B cell (primary cell): Measurements from ENCODE around the gene FKBP1A. TPM values are rescaled to one million over a fixed set of nuclear protein-coding genes. Genes with fewer than 3 reads are reported as not detected.

ENCODE experiments used
- ATAC-seq: fragments of 200-7000 bp; cut with Tn5 transposase; one replicate; pipeline ENCODE4 v1.10.0; 2021; ENCODE audit warnings: low read depth, mild to moderate bottlenecking, moderate number of reproducible peaks, moderate library complexity
- CTCF ChIA-PET: fragments of 350-600 bp; sonication (Branson Sonifier 250); formaldehyde crosslinking; loops from one replicate; lab custom pipeline; 2021; ENCODE audit warnings: antibody characterized with exemption, inconsistent platforms; lab: Charles Lee
- POLR2A ChIA-PET: fragments of 350-600 bp; sonication (Branson Sonifier 250); formaldehyde crosslinking; loops from one replicate; lab custom pipeline; 2021; ENCODE audit warnings: antibody characterized with exemption; lab: Charles Lee
- DNase-seq: peaks from one replicate; pipeline ENCODE4 v3.0.0; 2013
- H2AFZ ChIP-seq: 2 replicates; pipeline ENCODE4 v1.6.1; 2012; ENCODE audit warnings: mild to moderate bottlenecking, low read depth, low read length; ENCODE audit not compliant: insufficient read depth, poor library complexity, severe bottlenecking
- H3K27ac ChIP-seq, 2 donors: 1 replicate in 1 of 2; 2 replicates in 1 of 2; pipeline ENCODE4 v1.5.1; 2012 to 2013; ENCODE audit warnings: low read length in 2 of 2, mild to moderate bottlenecking in 2 of 2, moderate library complexity in 1 of 2
- H3K27me3 ChIP-seq, 4 experiments: fragments of 200-600 bp in 1 of 4; sonication (generic) in 1 of 4; replicated peaks in 1 of 4; 1 replicate in 2 of 4; 2 replicates in 2 of 4; pipeline versions ENCODE4 v1.6.1 to v1.7.0; 2013 to 2016; ENCODE audit warnings: low read length in 3 of 4, mild to moderate bottlenecking in 2 of 4, mixed read lengths in 1 of 4, moderate library complexity in 1 of 4; ENCODE audit not compliant: insufficient read depth in 4 of 4, control insufficient read depth in 3 of 4; ENCODE audit errors: control extremely low read depth in 1 of 4
- H3K36me3 ChIP-seq, 2 experiments: replicated peaks in 1 of 2; 1 replicate in 1 of 2; 2 replicates in 1 of 2; pipeline versions ENCODE4 v1.6.1 to v1.7.1; 2013; ENCODE audit warnings: low read length in 1 of 2; ENCODE audit not compliant: insufficient read depth in 2 of 2, control insufficient read depth in 1 of 2; ENCODE audit errors: control extremely low read depth in 1 of 2, extremely low read depth in 1 of 2
- H3K4me1 ChIP-seq, 2 donors: fragments of 200-600 bp in 1 of 2; sonication (generic) in 1 of 2; 1 replicate in 1 of 2; 2 replicates in 1 of 2; pipeline versions ENCODE4 v1.5.1 to v1.6.1; 2013 to 2017; ENCODE audit warnings: low read length in 2 of 2; ENCODE audit not compliant: control insufficient read depth in 2 of 2, insufficient read depth in 2 of 2
- H3K4me2 ChIP-seq: replicated peaks from 2 replicates; pipeline ENCODE3; 2012; ENCODE audit warnings: mild to moderate bottlenecking, low read depth, low read length; ENCODE audit not compliant: poor library complexity, severe bottlenecking
- H3K4me3 ChIP-seq, 5 experiments: fragments of 200-600 bp in 1 of 5; sonication (generic) in 1 of 5; 1 replicate in 3 of 5; 2 replicates in 2 of 5; pipeline versions ENCODE4 v1.5.1 to v1.7.0; 2011 to 2016; ENCODE audit warnings: low read length in 4 of 5, mild to moderate bottlenecking in 4 of 5, low read depth in 2 of 5, control low read depth in 1 of 5, moderate library complexity in 1 of 5; ENCODE audit not compliant: insufficient read depth in 1 of 5; ENCODE audit errors: control extremely low read depth in 1 of 5, extremely low read depth in 1 of 5
- H3K79me2 ChIP-seq: fragments of 200-600 bp; sonication (generic); one replicate; pipeline ENCODE4 v1.6.0; 2016; ENCODE audit warnings: low read length; ENCODE audit not compliant: control insufficient read depth, insufficient read depth
- H3K9ac ChIP-seq: fragments of 200-600 bp; sonication (generic); 2 replicates; pipeline ENCODE4 v1.6.1; 2017; ENCODE audit warnings: mild to moderate bottlenecking, low read length, moderate library complexity
- H3K9me3 ChIP-seq, 3 donors: one replicate each; pipeline versions ENCODE4 v1.6.1 to v1.7.1; 2013; ENCODE audit warnings: low read length in 2 of 3; ENCODE audit not compliant: control insufficient read depth in 2 of 3, insufficient read depth in 1 of 3; ENCODE audit errors: control extremely low read depth in 1 of 3
- H4K20me1 ChIP-seq: 2 replicates; pipeline ENCODE4 v1.6.0; 2012; ENCODE audit warnings: mild to moderate bottlenecking, low read length; ENCODE audit not compliant: insufficient read depth, control insufficient read depth, poor library complexity, severe bottlenecking
- H3K27ac Mint-ChIP-seq: one replicate; pipeline ENCODE4 v1.8.0; 2021; ENCODE audit warnings: mixed read lengths
- H3K27me3 Mint-ChIP-seq: one replicate; pipeline ENCODE4 v1.8.0; 2021; ENCODE audit warnings: mixed read lengths
- H3K4me1 Mint-ChIP-seq: one replicate; pipeline ENCODE4 v1.8.0; 2021; ENCODE audit warnings: mixed read lengths
- H3K4me3 Mint-ChIP-seq: one replicate; pipeline ENCODE4 v1.8.0; 2021; ENCODE audit warnings: mixed read lengths
- H3K9me3 Mint-ChIP-seq: one replicate; pipeline ENCODE4 v1.8.0; 2022; ENCODE audit warnings: mixed read lengths; ENCODE audit not compliant: insufficient read depth
- EZH2 ChIP-seq: IDR thresholded peaks from 2 replicates; pipeline ENCODE4 v1.6.1; 2012; ENCODE audit warnings: borderline replicate concordance, low read depth, mild to moderate bottlenecking, moderate library complexity, low read length; ENCODE audit not compliant: insufficient read depth, poor library complexity, severe bottlenecking
- WGBS: methylation state at CpG from one replicate; pipeline ENCODE4 v1.1.5; 2013; ENCODE audit warnings: missing lambda C conversion rate; ENCODE audit not compliant: insufficient coverage; 5-methylcytosine and 5-hydroxymethylcytosine counted together
- intact Hi-C: fragments of 100-400 bp; cut with micrococcal nuclease; formaldehyde crosslinking; loops from one replicate; pipeline ENCODE4 v1.10.0; 2022
- polyA plus RNA-seq: library from polyadenylated mRNA; depleted of rRNA; stranded (reverse); fragments of >200 nt; gene quantifications from 2 replicates; pipeline ENCODE4 v1.2.3, GENCODE V29; 2012
- total RNA-seq, 2 donors: library from RNA; stranded (reverse); fragments of 120-200 nt in 1 of 2; gene quantifications; 1 replicate in 1 of 2; 2 replicates in 1 of 2; pipeline versions ENCODE4 v1.2.3 to v1.2.4, GENCODE V29; 2013 to 2022
- TF ChIP-seq, protein P1 (sequence below): fragments of 200-600 bp; IDR thresholded peaks from one replicate; pipeline ENCODE4 v1.8.0; 2022; ENCODE audit warnings: antibody characterized with exemption, mild to moderate bottlenecking

Gene FKBP1A
- total and polyA plus RNA-seq, 2 donors (not counting 1 experiment from before 2014, with no cell fraction given): 86.3 to 86.7 TPM

DNA sequence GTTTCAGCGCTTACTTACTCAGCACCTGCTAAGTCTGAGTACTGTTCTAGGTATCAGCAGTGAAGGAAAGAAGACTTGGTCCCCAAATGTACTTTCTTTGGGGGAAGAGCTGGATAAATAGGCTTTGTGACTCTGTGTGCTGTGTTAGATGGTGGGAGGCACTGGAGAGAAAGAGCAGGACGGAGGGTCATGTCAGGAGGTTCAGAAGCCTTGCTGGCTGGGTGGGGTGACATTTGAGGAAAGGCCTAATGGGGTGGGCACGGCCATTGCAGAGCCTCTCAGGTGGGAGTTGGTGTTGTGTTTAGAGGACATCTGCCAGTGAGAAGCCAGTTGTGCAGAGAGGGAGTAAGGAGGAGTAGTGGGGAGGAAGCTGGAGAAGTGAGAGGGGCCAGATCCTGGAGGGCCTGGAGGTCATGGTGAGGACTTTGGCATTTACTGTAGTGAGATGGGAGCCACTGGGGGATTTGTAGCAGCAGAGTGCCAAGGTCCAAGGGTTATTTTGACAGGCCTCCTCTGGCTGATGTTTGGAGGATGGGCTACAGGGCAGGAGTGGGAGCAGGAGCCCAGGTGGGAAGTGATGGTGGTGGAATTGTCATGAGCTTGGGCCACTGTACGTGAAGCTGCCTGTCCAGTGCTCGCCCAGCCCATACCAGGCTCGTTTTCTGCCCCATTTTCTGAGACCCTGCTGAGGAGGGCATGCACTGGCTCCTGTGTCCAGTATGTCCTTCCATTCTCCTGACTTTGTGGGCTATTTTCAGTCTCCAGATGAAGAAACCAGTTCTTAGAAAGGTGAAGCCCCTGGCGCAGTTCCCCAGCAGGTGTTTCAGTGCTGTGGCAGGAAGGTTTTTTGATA lies 64.8 kb downstream of the FKBP1A start:
- Histone ChIP-seq H3K4me3 (no peak overlapping the region), H3K9me3 (no peaks in the 10 kb centered on the region), H3K9ac (no peak overlapping the region), H3K4me1 (peaks cover 31 to 33% of the 10 kb centered on the region in 2 donors), H3K79me2 (peaks cover 68% of the 10 kb centered on the region), H4K20me1 (peaks cover 4% of the 10 kb centered on the region), H3K36me3 (peaks cover 0 to 18% of the 10 kb centered on the region in 2 experiments), H3K27me3 (no peaks in the 10 kb centered on the region), H3K27ac (peak overlapping the region in 1 of 2 donors; percentile 77), H3K4me2 (no peak overlapping the region), H2AFZ (no peak overlapping the region)
- intact Hi-C loops: loop anchor here (5.0 to 10.0 kb wide), 3 partner anchors 49 to 1544 kb away; partner anchors contain the start of genes CSNK2A1 and PTPRA
- 98% methylated on average over 7 of the region's 7 CpGs for WGBS
- peak overlapping the region; percentile 85 for H3K27ac Mint-ChIP-seq
- no peaks in the 10 kb centered on the region for H3K9me3 Mint-ChIP-seq
- POLR2A ChIA-PET: interaction anchor here (0.6 kb wide), 1 partner anchor 32 kb away, joined by 4 read pairs; no protein-coding TSS in a partner anchor
- H3K27me3 Mint-ChIP-seq: no peaks in the 10 kb centered on the region
- H3K4me1 Mint-ChIP-seq: peaks cover 41% of the 10 kb centered on the region
- CTCF ChIA-PET: interaction anchor here (0.7 to 1.6 kb wide), 6 partner anchors 16 to 128 kb away, joined by 3 to 6 read pairs (median 3); partner anchors contain the start of gene FKBP1A
- no peak overlapping the region for H3K4me3 Mint-ChIP-seq
- no peak for DNase-seq
- no peak for ATAC-seq
- TF ChIP-seq, protein P1, sequence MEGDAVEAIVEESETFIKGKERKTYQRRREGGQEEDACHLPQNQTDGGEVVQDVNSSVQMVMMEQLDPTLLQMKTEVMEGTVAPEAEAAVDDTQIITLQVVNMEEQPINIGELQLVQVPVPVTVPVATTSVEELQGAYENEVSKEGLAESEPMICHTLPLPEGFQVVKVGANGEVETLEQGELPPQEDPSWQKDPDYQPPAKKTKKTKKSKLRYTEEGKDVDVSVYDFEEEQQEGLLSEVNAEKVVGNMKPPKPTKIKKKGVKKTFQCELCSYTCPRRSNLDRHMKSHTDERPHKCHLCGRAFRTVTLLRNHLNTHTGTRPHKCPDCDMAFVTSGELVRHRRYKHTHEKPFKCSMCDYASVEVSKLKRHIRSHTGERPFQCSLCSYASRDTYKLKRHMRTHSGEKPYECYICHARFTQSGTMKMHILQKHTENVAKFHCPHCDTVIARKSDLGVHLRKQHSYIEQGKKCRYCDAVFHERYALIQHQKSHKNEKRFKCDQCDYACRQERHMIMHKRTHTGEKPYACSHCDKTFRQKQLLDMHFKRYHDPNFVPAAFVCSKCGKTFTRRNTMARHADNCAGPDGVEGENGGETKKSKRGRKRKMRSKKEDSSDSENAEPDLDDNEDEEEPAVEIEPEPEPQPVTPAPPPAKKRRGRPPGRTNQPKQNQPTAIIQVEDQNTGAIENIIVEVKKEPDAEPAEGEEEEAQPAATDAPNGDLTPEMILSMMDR: no peak
- TF ChIP-seq EZH2: no peak
